ENCODE results near the gene SLC2A13.
"Not testable (repeated sequence)": the region's sequence is repeated elsewhere in the genome, so short reads cannot be mapped to it uniquely, and the experiment has no call there.

The SLC2A13 gene

GRCh38 chr12:39928181-39928899 lies 177.5 kb downstream of the SLC2A13 start:
- no peak for DNase-seq (ENCODE audit: low read depth in 2 of 2)

GRCh38 chr12:39923364-39923763 lies 182.5 kb downstream of the SLC2A13 start:
- no peak for DNase-seq (ENCODE audit: low read depth in 2 of 2)

GRCh38 chr12:39922598-39922997 lies 183.3 kb downstream of the SLC2A13 start:
- not testable (repeated sequence) for DNase-seq (ENCODE audit: low read depth in 2 of 2)

DNA sequence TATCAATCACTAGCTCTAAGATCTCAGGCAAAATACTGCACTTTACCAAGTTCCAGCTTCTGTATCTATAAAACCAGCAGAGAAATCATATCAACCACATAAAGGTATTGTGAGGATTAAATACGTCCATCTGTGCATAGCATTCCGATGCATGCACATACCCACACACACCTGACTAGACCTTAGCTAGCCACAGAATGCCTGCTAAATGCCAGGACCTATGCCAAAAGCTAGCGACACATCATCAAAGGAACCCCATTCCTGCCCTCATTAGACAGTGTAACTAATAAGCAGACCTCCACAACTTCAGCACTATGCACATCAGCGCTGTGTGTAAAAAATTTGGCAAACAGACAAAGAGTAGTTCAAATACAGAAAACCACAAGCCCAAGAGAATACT lies 185.2 kb downstream of the SLC2A13 start:
- no peak for DNase-seq (ENCODE audit: low read depth in 2 of 2)

- DNase-seq (ENCODE audit: low read depth in 2 of 2) = no peak
Measured at GRCh38 chr12:39920222-39920621, 185.7 kb downstream of the SLC2A13 start.

GRCh38 chr12:39919790-39920189 lies 186.1 kb downstream of the SLC2A13 start:
- DNase-seq (ENCODE audit: low read depth in 2 of 2) = no peak

- no peak for DNase-seq (ENCODE audit: low read depth in 2 of 2)
Measured at GRCh38 chr12:39915249-39915648, 190.6 kb downstream of the SLC2A13 start.

DNA sequence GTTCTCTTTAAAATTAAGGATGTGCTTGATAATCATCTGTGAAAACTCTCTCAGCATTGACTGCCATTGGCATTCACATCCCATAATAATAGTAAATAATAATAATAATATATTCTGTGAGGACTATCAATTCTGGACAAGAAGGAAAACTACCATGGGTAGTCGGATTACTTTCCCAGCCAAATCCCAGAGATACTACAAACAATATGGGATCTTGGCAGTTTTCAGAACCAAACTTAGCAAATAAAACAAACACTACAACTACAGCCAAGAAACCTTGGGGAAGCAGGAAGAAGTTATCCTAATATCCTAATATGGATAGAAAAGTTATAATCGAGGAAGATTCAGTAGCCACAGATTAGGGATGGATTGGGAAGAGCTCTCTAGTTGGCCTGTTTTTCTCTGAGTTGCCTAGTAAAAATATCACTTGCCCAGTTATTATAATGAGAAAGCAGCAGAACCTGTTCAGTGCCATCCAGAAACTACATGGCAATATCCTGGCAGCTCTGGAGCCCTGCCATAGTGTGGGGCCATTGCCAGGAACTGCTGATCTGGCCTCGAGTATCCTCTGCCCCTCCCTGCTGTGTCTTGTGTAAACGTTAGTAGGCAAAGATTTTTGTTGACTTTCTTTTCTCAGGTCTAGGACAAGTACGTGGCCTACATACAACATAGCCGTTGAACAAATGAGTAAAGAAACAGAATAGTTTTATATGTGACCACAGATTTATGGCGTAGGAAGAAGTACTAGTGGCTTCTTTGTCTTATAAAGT lies 193.5 kb downstream of the SLC2A13 start:
- DNase-seq (ENCODE audit: low read depth in 2 of 2) = no peak

DNA sequence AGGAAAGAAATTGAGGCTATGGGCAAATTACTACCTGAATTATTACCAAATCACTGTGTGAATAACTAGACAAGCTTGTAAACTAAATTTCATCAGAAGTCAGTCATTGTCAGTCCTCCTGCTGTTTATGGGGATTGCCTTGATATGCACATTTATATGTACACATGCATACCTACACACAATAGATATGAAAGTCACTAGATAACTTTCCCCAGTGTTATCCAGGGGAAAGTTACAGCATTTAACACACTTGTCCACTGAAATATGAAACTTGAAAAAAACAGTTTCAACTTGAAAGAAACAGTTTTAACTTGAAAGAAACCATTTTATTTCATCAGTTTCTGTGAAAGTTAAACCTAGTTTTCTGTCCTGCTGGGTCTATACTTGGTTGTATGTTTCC lies 199.6 kb downstream of the SLC2A13 start:
- no peak for DNase-seq (ENCODE audit: low read depth in 2 of 2)

- DNase-seq (ENCODE audit: low read depth in 2 of 2) = no peak
Measured at GRCh38 chr12:39905152-39905551, 200.7 kb downstream of the SLC2A13 start.

DNA sequence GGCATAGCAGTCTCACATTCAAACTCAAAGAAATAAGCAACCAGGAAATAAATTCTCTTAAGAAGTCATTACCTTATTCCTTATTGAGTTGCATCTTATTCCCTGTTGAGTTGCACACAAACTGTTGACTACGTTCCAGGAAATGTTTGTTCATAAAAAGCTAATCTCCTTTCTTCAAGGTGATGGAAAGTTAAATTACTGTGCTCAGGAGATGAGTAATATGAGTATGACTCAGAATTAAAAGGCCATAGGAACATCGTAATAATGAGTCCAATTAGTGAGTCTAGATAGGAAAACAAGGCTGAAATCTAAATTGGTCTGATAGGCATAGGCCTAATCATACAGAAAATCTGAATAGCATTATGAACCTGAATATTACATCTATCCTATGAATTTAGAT lies 203.1 kb downstream of the SLC2A13 start:
- no peak for DNase-seq (ENCODE audit: low read depth in 2 of 2)

GRCh38 chr12:39897315-39897714 lies 208.6 kb downstream of the SLC2A13 start:
- no peak for DNase-seq (ENCODE audit: low read depth in 2 of 2)

- DNase-seq (ENCODE audit: low read depth in 2 of 2) = not testable (repeated sequence)
Measured at GRCh38 chr12:39893388-39893787, 212.5 kb downstream of the SLC2A13 start.

DNA sequence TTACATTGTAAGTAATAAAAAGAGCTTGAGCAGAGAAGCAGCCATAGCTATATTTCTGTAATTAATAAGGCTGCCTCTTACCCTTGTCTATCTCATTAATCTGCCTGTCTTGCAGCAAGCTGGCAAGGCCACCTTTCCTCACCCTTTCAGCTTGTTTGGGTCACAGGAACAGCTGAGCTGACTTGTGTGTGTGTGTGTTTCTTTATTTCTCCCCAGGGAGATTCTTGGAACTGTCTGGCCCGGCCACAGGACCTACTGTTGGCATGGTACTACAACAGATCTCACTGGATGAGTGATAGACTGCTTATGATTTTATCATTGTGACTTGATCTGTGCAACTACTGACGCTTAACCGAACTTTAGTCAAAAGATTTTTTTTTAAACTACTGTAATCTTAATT lies 213.7 kb downstream of the SLC2A13 start:
- no peak for DNase-seq (ENCODE audit: low read depth in 2 of 2)

GRCh38 chr12:39887856-39888255 lies 218.0 kb downstream of the SLC2A13 start:
- no peak for DNase-seq (ENCODE audit: low read depth in 2 of 2)

GRCh38 chr12:39886106-39886505 lies 219.8 kb downstream of the SLC2A13 start:
- no peak for DNase-seq (ENCODE audit: low read depth in 2 of 2)

GRCh38 chr12:39884616-39885125 lies 221.2 kb downstream of the SLC2A13 start:
- DNase-seq (ENCODE audit: low read depth in 2 of 2) = no peak

DNA sequence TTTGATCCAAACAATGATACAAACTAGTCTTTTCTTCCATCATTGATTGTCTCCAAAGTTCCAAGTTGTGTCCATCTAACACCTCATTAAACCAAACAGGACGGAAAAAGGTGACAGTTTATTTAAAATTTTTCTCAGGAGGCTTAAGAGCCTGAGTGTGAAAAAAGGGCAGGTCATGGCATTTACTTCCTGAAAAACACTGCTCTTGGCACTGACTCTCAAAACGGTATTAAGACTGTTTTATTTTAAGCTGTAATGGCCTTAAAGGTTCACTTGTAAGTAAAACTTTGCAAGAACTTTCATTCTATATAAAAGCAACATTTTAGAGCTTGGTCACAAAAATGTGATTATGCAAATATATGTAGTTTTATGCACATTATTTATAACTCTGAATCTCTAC lies 222.5 kb downstream of the SLC2A13 start:
- no peak for DNase-seq (ENCODE audit: low read depth in 2 of 2)

- DNase-seq (ENCODE audit: low read depth in 2 of 2) = no peak
Measured at GRCh38 chr12:39878753-39879152, 227.1 kb downstream of the SLC2A13 start.

- DNase-seq (ENCODE audit: low read depth in 2 of 2) = no peak
Measured at GRCh38 chr12:39875721-39876120, 230.2 kb downstream of the SLC2A13 start.

- DNase-seq (ENCODE audit: low read depth in 2 of 2) = no peak
Measured at GRCh38 chr12:39874785-39875184, 231.1 kb downstream of the SLC2A13 start.

- no peak for DNase-seq (ENCODE audit: low read depth in 2 of 2)
Measured at GRCh38 chr12:39873065-39873464, 232.8 kb downstream of the SLC2A13 start.

- no peak for DNase-seq (ENCODE audit: low read depth in 2 of 2)
Measured at GRCh38 chr12:39872425-39872824, 233.5 kb downstream of the SLC2A13 start.

Data from stimulated activated CD4-positive, alpha-beta T cell treated with anti-CD3 and anti-CD28 coated beads, Interleukin-1b, Interleukin-23, amount 100 ng/mL, for 4 hours (primary cell).